22Rv1 (cell line): ENCODE data around the gene GAL3ST2.

Source experiments
- H3K27ac ChIP-seq: fragments of 450-650 bp; 2 replicates; pipeline ENCODE4 v1.5.1; 2017
- CTCF ChIP-seq: fragments of 450-650 bp; IDR thresholded peaks from 2 replicates; pipeline ENCODE4 v1.5.1; 2017; ENCODE audit warnings: mild to moderate bottlenecking
- ZFX ChIP-seq: fragments of 450-650 bp; IDR thresholded peaks from 2 replicates; pipeline ENCODE4 v1.6.1; 2017; ENCODE audit warnings: antibody characterized with exemption, borderline replicate concordance

The GAL3ST2 gene

GRCh38 chr2:241837197-241837965 is 60.8 kb downstream of the GAL3ST2 start:
- no peak overlapping the region for H3K27ac ChIP-seq
- TF ChIP-seq ZFX (no peak), CTCF (no peak)

GRCh38 chr2:241841181-241842066 is 64.8 kb downstream of the GAL3ST2 start:
- no peak overlapping the region for H3K27ac ChIP-seq
- TF ChIP-seq CTCF = no peak

GRCh38 chr2:241842067-241842415 is 65.4 kb downstream of the GAL3ST2 start:
- H3K27ac ChIP-seq = no peak overlapping the region
- TF ChIP-seq ZFX (no peak), CTCF (no peak)

GRCh38 chr2:241842620-241843211 is 66.1 kb downstream of the GAL3ST2 start:
- TF ChIP-seq CTCF = no peak
- TF ChIP-seq ZFX = no peak
- H3K27ac ChIP-seq = no peak overlapping the region

GRCh38 chr2:241843321-241844065 is 66.9 kb downstream of the GAL3ST2 start:
- TF ChIP-seq CTCF (no peak), ZFX (no peak)
- H3K27ac ChIP-seq = no peak overlapping the region

GRCh38 chr2:241844066-241844728 is 67.6 kb downstream of the GAL3ST2 start:
- H3K27ac ChIP-seq = no peak overlapping the region

More at GRCh38 chr2:241844066-241844728, 67.6 kb downstream of the GAL3ST2 start:
- TF ChIP-seq ZFX = no peak
- 0 out of 2 replicates have a peak, but pooled peaks have one; percentile 1 for TF ChIP-seq CTCF
